HCT116 (cell line): Measurements from ENCODE around the gene ZNF432.

Experiments used
- ATF3 ChIP-seq: IDR thresholded peaks from 2 replicates; pipeline ENCODE4 v1.6.1; 2012
- CEBPB ChIP-seq: IDR thresholded peaks from 2 replicates; pipeline ENCODE4 v1.6.1; 2012; ENCODE audit warnings: low read depth
- CTCF ChIP-seq, 3 experiments: fragments of 200-600 bp in 1 of 3; sonication (generic) in 1 of 3; IDR thresholded peaks in 2 of 3; conservative IDR thresholded peaks in 1 of 3; 2 replicates each; pipeline ENCODE4 v1.5.1; 2012 to 2017; ENCODE audit warnings: low read depth in 2 of 3, low read length in 2 of 3, antibody characterized with exemption in 1 of 3, borderline replicate concordance in 1 of 3, control low read depth in 1 of 3, mild to moderate bottlenecking in 1 of 3, mixed read lengths in 1 of 3, mixed run types in 1 of 3, moderate library complexity in 1 of 3; ENCODE audit not compliant: insufficient read depth in 1 of 3
- ELF1 ChIP-seq: IDR thresholded peaks from 2 replicates; pipeline ENCODE4 v1.6.1; 2012; ENCODE audit warnings: low read depth, borderline replicate concordance
- EZH2phosphoT487 ChIP-seq: fragments of 200-600 bp; IDR thresholded peaks from 2 replicates; pipeline ENCODE4 v1.6.1; 2018; ENCODE audit warnings: antibody characterized with exemption, borderline replicate concordance
- JUND ChIP-seq: IDR thresholded peaks from 2 replicates; pipeline ENCODE4 v1.6.1; 2012
- POLR2A ChIP-seq: IDR thresholded peaks from 2 replicates; pipeline ENCODE4 v1.7.0; 2011; ENCODE audit warnings: borderline replicate concordance; ENCODE audit not compliant: insufficient read depth, insufficient read length; ENCODE audit errors: extremely low read depth
- POLR2AphosphoS5 ChIP-seq: IDR thresholded peaks from 2 replicates; pipeline ENCODE4 v1.6.1; 2011; ENCODE audit warnings: mild to moderate bottlenecking, low read depth, low read length, moderate library complexity
- TCF7L2 ChIP-seq: IDR thresholded peaks from 2 replicates; pipeline ENCODE4 v1.7.0; 2011; ENCODE audit warnings: borderline replicate concordance, inconsistent platforms; ENCODE audit not compliant: insufficient read depth, insufficient read length; ENCODE audit errors: extremely low read depth
- YY1 ChIP-seq: IDR thresholded peaks from 2 replicates; pipeline ENCODE4 v1.6.1; 2011; ENCODE audit warnings: low read length, low read depth, moderate library complexity, mild to moderate bottlenecking; ENCODE audit not compliant: insufficient replicate concordance; ENCODE audit errors: extremely low read depth
- ZFX ChIP-seq: fragments of 450-650 bp; IDR thresholded peaks from 2 replicates; pipeline ENCODE4 v1.6.1; 2017
- ZNF274 ChIP-seq: fragments of 200-500 bp; sonication (Bioruptor generic); IDR thresholded peaks from 2 replicates; pipeline ENCODE4 v1.6.1; 2014; ENCODE audit warnings: mild to moderate bottlenecking, low read depth, low read length, inconsistent platforms

DNA sequence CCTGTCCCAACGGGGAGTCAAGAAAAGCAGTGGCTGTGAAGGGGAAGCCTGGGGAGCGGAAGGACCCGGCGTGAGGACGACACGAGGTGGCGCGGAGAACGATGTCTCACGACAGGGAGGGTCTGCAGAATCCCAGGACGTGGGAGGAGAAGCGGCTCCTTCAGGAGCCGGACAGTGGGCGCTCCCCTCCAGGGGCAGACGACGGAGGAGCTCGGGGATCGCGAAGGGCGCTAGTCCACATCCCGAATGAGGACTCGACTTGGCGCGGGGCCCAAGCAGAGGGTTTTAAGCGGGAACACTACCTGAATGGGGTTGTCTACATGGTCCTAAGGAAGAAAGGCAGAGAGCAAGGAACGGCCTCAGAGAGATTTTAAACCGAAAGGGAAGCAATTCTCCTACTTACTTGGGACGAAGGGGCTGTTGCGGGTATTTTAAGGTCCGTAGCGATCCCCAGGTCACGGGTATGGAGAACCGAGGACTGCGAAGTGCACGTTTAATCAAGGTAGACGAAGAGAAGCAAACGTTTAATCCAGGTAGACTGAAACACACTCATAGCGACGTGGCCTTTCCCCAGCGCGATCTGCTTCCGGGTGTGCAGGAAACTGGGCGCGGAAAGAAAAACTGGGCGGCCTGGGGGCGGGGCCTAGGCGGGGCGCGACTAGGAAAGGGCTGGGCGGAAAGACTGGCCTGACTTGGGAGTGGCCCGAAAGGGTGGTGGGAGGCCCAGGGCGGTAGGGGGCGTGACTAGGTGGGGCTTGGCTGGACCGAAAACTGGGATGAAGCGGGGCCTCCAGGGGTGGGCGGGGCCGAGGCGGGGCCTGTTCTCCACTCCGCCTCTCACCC is 46.8 kb upstream of the ZNF432 start, which contains the start of gene ZNF841:
- no peak for TF ChIP-seq POLR2AphosphoS5
- TF ChIP-seq YY1: no peak
- TF ChIP-seq CTCF (IDR thresholded peaks at IDR 0.05 in 2 of 3, conservative IDR thresholded peaks at IDR 0.05 in 1 of 3; ENCODE audit: borderline replicate concordance in 1 of 3, insufficient read depth in 1 of 3, low read depth in 2 of 3, low read length in 2 of 3): no peak
- TF ChIP-seq ATF3: no peak
- TF ChIP-seq POLR2A: no peak
- TF ChIP-seq ELF1: no peak
- no peak for TF ChIP-seq ZFX
- TF ChIP-seq EZH2phosphoT487: no peak
- TF ChIP-seq CEBPB: no peak
- no peak for TF ChIP-seq ZNF274
- no peak for TF ChIP-seq TCF7L2
- TF ChIP-seq JUND: no peak
